ENCODE results near the gene SSBP3. TPM values are rescaled to one million over a fixed set of nuclear protein-coding genes. Genes with fewer than 3 reads are reported as not detected.
A peak's percentile ranks its signal among the peaks of the same experiment; 100 is the strongest.
"Not testable (repeated sequence)": the region's sequence is repeated elsewhere in the genome, so short reads cannot be mapped to it uniquely, and the experiment has no call there.

Gene SSBP3
- total RNA-seq, 1 donor, result 14.5 TPM

GRCh38 chr1:54394104-54394503, 12.1 kb downstream of the SSBP3 start:
- Histone ChIP-seq H3K4me3 (ENCODE audit: insufficient read depth, low read length) (no peak overlapping the region), H3K4me1 (ENCODE audit: insufficient read depth, low read length) (no peaks in the 10 kb centered on the region), H3K4me2 (ENCODE audit: insufficient read depth, low read length) (no peak overlapping the region), H2AFZ (ENCODE audit: low read length) (no peak overlapping the region), H3K36me3 (ENCODE audit: insufficient read depth, low read length) (peaks cover 31% of the 10 kb centered on the region), H3K9me3 (ENCODE audit: low read depth, low read length) (no peaks in the 10 kb centered on the region), H3K27me3 (ENCODE audit: insufficient read depth, low read length) (no peaks in the 10 kb centered on the region), H3K27ac (ENCODE audit: low read depth, low read length) (no peak overlapping the region), H4K20me1 (ENCODE audit: insufficient read depth, low read length) (peaks cover 19% of the 10 kb centered on the region), H3K79me2 (ENCODE audit: insufficient read depth, low read length) (peaks cover 11% of the 10 kb centered on the region)
- DNase-seq (ENCODE audit: insufficient read length, low spot score, missing footprints), result no peak
- no peak for TF ChIP-seq CTCF (IDR thresholded peaks at IDR 0.05; ENCODE audit: extremely low read depth, low read depth, low read length)

GRCh38 chr1:54392401-54392800, 13.8 kb downstream of the SSBP3 start:
- Histone ChIP-seq H3K79me2 (ENCODE audit: insufficient read depth, low read length) (peaks cover 21% of the 10 kb centered on the region), H2AFZ (ENCODE audit: low read length) (no peak overlapping the region), H3K4me2 (ENCODE audit: insufficient read depth, low read length) (no peak overlapping the region), H3K27me3 (ENCODE audit: insufficient read depth, low read length) (no peaks in the 10 kb centered on the region), H3K36me3 (ENCODE audit: insufficient read depth, low read length) (peaks cover 15% of the 10 kb centered on the region), H3K4me1 (ENCODE audit: insufficient read depth, low read length) (no peaks in the 10 kb centered on the region), H4K20me1 (ENCODE audit: insufficient read depth, low read length) (peaks cover 20% of the 10 kb centered on the region), H3K27ac (ENCODE audit: low read depth, low read length) (no peak overlapping the region), H3K4me3 (ENCODE audit: insufficient read depth, low read length) (no peak overlapping the region), H3K9me3 (ENCODE audit: low read depth, low read length) (no peaks in the 10 kb centered on the region)
- no peak for TF ChIP-seq CTCF (IDR thresholded peaks at IDR 0.05; ENCODE audit: extremely low read depth, low read depth, low read length)
- no peak for DNase-seq (ENCODE audit: insufficient read length, low spot score, missing footprints)

GRCh38 chr1:54391450-54392209, 14.6 kb downstream of the SSBP3 start:
- Histone ChIP-seq H3K79me2 (ENCODE audit: insufficient read depth, low read length) (peaks cover 21% of the 10 kb centered on the region), H3K4me2 (ENCODE audit: insufficient read depth, low read length) (no peak overlapping the region), H3K27me3 (ENCODE audit: insufficient read depth, low read length) (no peaks in the 10 kb centered on the region), H3K4me1 (ENCODE audit: insufficient read depth, low read length) (no peaks in the 10 kb centered on the region), H3K27ac (ENCODE audit: low read depth, low read length) (no peak overlapping the region), H3K36me3 (ENCODE audit: insufficient read depth, low read length) (peaks cover 14% of the 10 kb centered on the region), H3K9me3 (ENCODE audit: low read depth, low read length) (no peaks in the 10 kb centered on the region), H2AFZ (ENCODE audit: low read length) (no peak overlapping the region), H4K20me1 (ENCODE audit: insufficient read depth, low read length) (peaks cover 16% of the 10 kb centered on the region), H3K4me3 (ENCODE audit: insufficient read depth, low read length) (no peak overlapping the region)
- TF ChIP-seq CTCF (IDR thresholded peaks at IDR 0.05; ENCODE audit: extremely low read depth, low read depth, low read length), result no peak
- no peak for DNase-seq (ENCODE audit: insufficient read length, low spot score, missing footprints)

GRCh38 chr1:54390655-54391054, 15.5 kb downstream of the SSBP3 start:
- Histone ChIP-seq H4K20me1 (ENCODE audit: insufficient read depth, low read length) (peaks cover 22% of the 10 kb centered on the region), H3K27me3 (ENCODE audit: insufficient read depth, low read length) (no peaks in the 10 kb centered on the region), H3K4me2 (ENCODE audit: insufficient read depth, low read length) (peak overlapping the region; percentile 57), H3K79me2 (ENCODE audit: insufficient read depth, low read length) (peaks cover 24% of the 10 kb centered on the region), H3K27ac (ENCODE audit: low read depth, low read length) (no peak overlapping the region), H3K4me3 (ENCODE audit: insufficient read depth, low read length) (peak overlapping the region; percentile 45), H2AFZ (ENCODE audit: low read length) (peak overlapping the region; percentile 55), H3K9me3 (ENCODE audit: low read depth, low read length) (no peaks in the 10 kb centered on the region), H3K4me1 (ENCODE audit: insufficient read depth, low read length) (peaks cover 1% of the 10 kb centered on the region), H3K36me3 (ENCODE audit: insufficient read depth, low read length) (peaks cover 14% of the 10 kb centered on the region)
- no peak for DNase-seq (ENCODE audit: insufficient read length, low spot score, missing footprints)
- TF ChIP-seq CTCF (IDR thresholded peaks at IDR 0.05; ENCODE audit: extremely low read depth, low read depth, low read length), result no peak

GRCh38 chr1:54389608-54390007, 16.6 kb downstream of the SSBP3 start:
- not testable (repeated sequence) for DNase-seq (ENCODE audit: insufficient read length, low spot score, missing footprints); H3K9me3 ChIP-seq (ENCODE audit: low read depth, low read length); H3K4me3 ChIP-seq (ENCODE audit: insufficient read depth, low read length); H3K27me3 ChIP-seq (ENCODE audit: insufficient read depth, low read length); H3K27ac ChIP-seq (ENCODE audit: low read depth, low read length); H3K4me2 ChIP-seq (ENCODE audit: insufficient read depth, low read length); H3K4me1 ChIP-seq (ENCODE audit: insufficient read depth, low read length); H2AFZ ChIP-seq (ENCODE audit: low read length)
- peaks cover 12% of the 10 kb centered on the region for H3K36me3 ChIP-seq (ENCODE audit: insufficient read depth, low read length)
- peaks cover 21% of the 10 kb centered on the region for H3K79me2 ChIP-seq (ENCODE audit: insufficient read depth, low read length)
- H4K20me1 ChIP-seq (ENCODE audit: insufficient read depth, low read length), result peaks cover 26% of the 10 kb centered on the region

Measured in osteoblast (primary cell).